SU-DHL-6 (cell line): Measurements from ENCODE around the gene GHDC.

Experiments used
- H2AFZ ChIP-seq: fragments of 200-600 bp; sonication (generic); 2 replicates; pipeline ENCODE4 v1.6.1; 2014; ENCODE audit warnings: low read depth, mild to moderate bottlenecking, moderate library complexity, mixed read lengths, antibody characterized with exemption, low read length; ENCODE audit not compliant: severe bottlenecking
- H3F3A ChIP-seq: fragments of 200-600 bp; shearing (Covaris generic); 2 replicates; pipeline ENCODE4 v1.6.0; 2016; ENCODE audit warnings: antibody characterized with exemption, mild to moderate bottlenecking; ENCODE audit not compliant: insufficient read depth
- H3K27ac ChIP-seq: fragments of 200-600 bp; sonication (generic); 2 replicates; pipeline ENCODE4 v1.5.1; 2016; ENCODE audit warnings: low read depth, mild to moderate bottlenecking, low read length, moderate library complexity, mixed read lengths
- H3K27me3 ChIP-seq: fragments of 200-600 bp; sonication (generic), shearing (Covaris generic); 2 replicates; pipeline ENCODE4 v1.6.0; 2014; ENCODE audit warnings: mild to moderate bottlenecking, low read length
- H3K36me3 ChIP-seq: fragments of 200-600 bp; sonication (generic); 2 replicates; pipeline ENCODE4 v1.6.1; 2014; ENCODE audit warnings: mild to moderate bottlenecking, low read length, mixed read lengths
- H3K4me2 ChIP-seq: fragments of 300-600, 200-600 bp; shearing (Covaris generic), sonication (generic); 2 replicates; pipeline ENCODE4 v1.6.0; 2014; ENCODE audit warnings: low read length, low read depth, mild to moderate bottlenecking; ENCODE audit not compliant: poor library complexity, severe bottlenecking
- H3K4me3 ChIP-seq: fragments of 200-600 bp; sonication (generic); 2 replicates; pipeline ENCODE4 v1.5.1; 2014; ENCODE audit warnings: antibody characterized with exemption, low read length, mild to moderate bottlenecking, mixed read lengths; ENCODE audit not compliant: insufficient read depth, poor library complexity, severe bottlenecking
- H3K79me2 ChIP-seq: fragments of 200-600 bp; sonication (generic); 2 replicates; pipeline ENCODE4 v1.6.1; 2014; ENCODE audit warnings: mild to moderate bottlenecking, low read length, moderate library complexity; ENCODE audit not compliant: insufficient read depth
- H3K9ac ChIP-seq: fragments of 200-600 bp; sonication (generic); 2 replicates; pipeline ENCODE4 v1.7.0; 2014; ENCODE audit warnings: mild to moderate bottlenecking, low read length
- H3K9me2 ChIP-seq: fragments of 200-600 bp; sonication (generic); replicated peaks from 2 replicates; pipeline ENCODE4 v1.6.1; 2014; ENCODE audit warnings: low read length; ENCODE audit not compliant: insufficient read depth
- H3K9me3 ChIP-seq: fragments of 200-600 bp; sonication (generic); 2 replicates; pipeline ENCODE4 v1.6.1; 2014; ENCODE audit warnings: low read length, mixed read lengths; ENCODE audit not compliant: insufficient read depth
- H4K20me1 ChIP-seq: fragments of 200-600 bp; sonication (generic); 2 replicates; pipeline ENCODE4 v1.6.1; 2014; ENCODE audit warnings: low read depth, mild to moderate bottlenecking, antibody characterized with exemption, low read length, moderate library complexity, mixed read lengths
- EZH2phosphoT487 ChIP-seq: fragments of 200-600 bp; sonication (generic), shearing (Covaris generic); conservative IDR thresholded peaks from 2 replicates; pipeline ENCODE4 v1.6.1; 2018; ENCODE audit warnings: mild to moderate bottlenecking, antibody characterized with exemption, low read length, moderate library complexity, mixed read lengths
- TF ChIP-seq, protein P1 (sequence below): fragments of 200-600 bp; sonication (generic); IDR thresholded peaks from one replicate; pipeline ENCODE4 v1.5.1; 2017; ENCODE audit warnings: antibody characterized with exemption, mild to moderate bottlenecking, low read length, moderate library complexity; ENCODE audit not compliant: insufficient read depth, poor library complexity, severe bottlenecking

The GHDC gene

GRCh38 chr17:42233156-42233555 is 38.9 kb upstream of the GHDC start:
- Histone ChIP-seq H3K27me3 (no peaks in the 10 kb centered on the region), H3K79me2 (no peaks in the 10 kb centered on the region), H3K9me3 (no peaks in the 10 kb centered on the region), H3K27ac (no peak overlapping the region), H4K20me1 (no peaks in the 10 kb centered on the region), H3K4me3 (no peak overlapping the region), H3K36me3 (no peaks in the 10 kb centered on the region), H3K9me2 (no peaks in the 10 kb centered on the region), H3K9ac (no peak overlapping the region), H3K4me2 (no peak overlapping the region), H2AFZ (no peak overlapping the region), H3F3A (no peaks in the 10 kb centered on the region)
- TF ChIP-seq EZH2phosphoT487, result no peak
- TF ChIP-seq, protein P1, sequence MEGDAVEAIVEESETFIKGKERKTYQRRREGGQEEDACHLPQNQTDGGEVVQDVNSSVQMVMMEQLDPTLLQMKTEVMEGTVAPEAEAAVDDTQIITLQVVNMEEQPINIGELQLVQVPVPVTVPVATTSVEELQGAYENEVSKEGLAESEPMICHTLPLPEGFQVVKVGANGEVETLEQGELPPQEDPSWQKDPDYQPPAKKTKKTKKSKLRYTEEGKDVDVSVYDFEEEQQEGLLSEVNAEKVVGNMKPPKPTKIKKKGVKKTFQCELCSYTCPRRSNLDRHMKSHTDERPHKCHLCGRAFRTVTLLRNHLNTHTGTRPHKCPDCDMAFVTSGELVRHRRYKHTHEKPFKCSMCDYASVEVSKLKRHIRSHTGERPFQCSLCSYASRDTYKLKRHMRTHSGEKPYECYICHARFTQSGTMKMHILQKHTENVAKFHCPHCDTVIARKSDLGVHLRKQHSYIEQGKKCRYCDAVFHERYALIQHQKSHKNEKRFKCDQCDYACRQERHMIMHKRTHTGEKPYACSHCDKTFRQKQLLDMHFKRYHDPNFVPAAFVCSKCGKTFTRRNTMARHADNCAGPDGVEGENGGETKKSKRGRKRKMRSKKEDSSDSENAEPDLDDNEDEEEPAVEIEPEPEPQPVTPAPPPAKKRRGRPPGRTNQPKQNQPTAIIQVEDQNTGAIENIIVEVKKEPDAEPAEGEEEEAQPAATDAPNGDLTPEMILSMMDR, result no peak

- Histone ChIP-seq H3K79me2 (no peaks in the 10 kb centered on the region), H3K27ac (no peak overlapping the region), H3F3A (no peaks in the 10 kb centered on the region), H3K9me2 (no peaks in the 10 kb centered on the region), H3K4me3 (no peak overlapping the region), H4K20me1 (no peaks in the 10 kb centered on the region), H3K4me2 (no peak overlapping the region), H3K27me3 (no peaks in the 10 kb centered on the region), H3K9ac (no peak overlapping the region), H3K9me3 (no peaks in the 10 kb centered on the region), H3K36me3 (no peaks in the 10 kb centered on the region), H2AFZ (no peak overlapping the region)
- no peak for TF ChIP-seq EZH2phosphoT487
- TF ChIP-seq, protein P1, result no peak
These were observed 35.9 kb upstream of the GHDC start for GRCh38 chr17:42230225-42230624.

GRCh38 chr17:42227849-42228700 is 33.8 kb upstream of the GHDC start:
- TF ChIP-seq, protein P1, result no peak
- no peak for TF ChIP-seq EZH2phosphoT487
- Histone ChIP-seq H3K4me3 (no peak overlapping the region), H3K9ac (no peak overlapping the region), H3F3A (no peaks in the 10 kb centered on the region), H3K79me2 (no peaks in the 10 kb centered on the region), H3K9me2 (no peaks in the 10 kb centered on the region), H3K9me3 (no peaks in the 10 kb centered on the region), H3K36me3 (no peaks in the 10 kb centered on the region), H3K27me3 (no peaks in the 10 kb centered on the region), H2AFZ (no peak overlapping the region), H4K20me1 (no peaks in the 10 kb centered on the region), H3K4me2 (no peak overlapping the region), H3K27ac (no peak overlapping the region)
